Ishikawa (cell line): ENCODE measurements around the gene VWF.

Experiments used
- CEBPB ChIP-seq: IDR thresholded peaks from 2 replicates; pipeline ENCODE4 v1.6.1; 2012
- EGR1 ChIP-seq: IDR thresholded peaks from 2 replicates; pipeline ENCODE4 v1.6.1; 2012
- EP300 ChIP-seq: IDR thresholded peaks from 2 replicates; pipeline ENCODE4 v1.6.1; 2012; ENCODE audit warnings: borderline replicate concordance
- TCF12 ChIP-seq: IDR thresholded peaks from 2 replicates; pipeline ENCODE4 v1.6.1; 2012; ENCODE audit warnings: low read depth

- TF ChIP-seq EGR1 (no peak), CEBPB (no peak), TCF12 (no peak), EP300 (no peak)
These were observed 211.8 kb downstream of the VWF start for GRCh38 chr12:5912437-5913334.
